ENCODE measurements around the gene ABHD10. TPM values are rescaled to one million over a fixed set of nuclear protein-coding genes. Genes with fewer than 3 reads are reported as not detected.

ABHD10 gene
- total and polyA plus RNA-seq, 10 of the 15 experiments (the other 5 are each of a cell fraction or from before 2014, with no cell fraction given), result 12.3 to 51.0 (median 28.9) TPM

DNA sequence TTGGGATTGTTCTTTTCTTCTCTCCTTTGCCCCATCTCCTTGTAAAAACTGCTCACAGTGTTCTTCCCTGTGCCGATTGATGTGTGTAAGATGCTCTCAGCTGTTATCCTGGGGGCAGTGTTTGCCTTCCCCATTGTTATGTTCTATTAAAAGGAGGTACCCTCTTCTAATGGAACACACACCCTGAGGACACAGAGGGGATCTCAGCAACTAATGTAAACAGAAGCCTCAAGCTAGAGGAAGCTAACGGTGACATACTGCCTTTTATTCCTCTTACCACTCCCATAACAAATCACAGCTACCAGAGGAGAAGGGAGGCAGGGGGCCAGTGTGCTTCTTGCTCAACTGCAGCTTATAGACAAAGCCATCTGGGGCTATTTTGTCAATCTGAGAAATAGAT, 22.1 kb downstream of the ABHD10 start:
- POLR2A ChIA-PET, result interaction anchor here (1.2 kb wide), 1 partner anchor 11 kb away, joined by 3 read pairs; no protein-coding TSS in a partner anchor
- H3K27ac ChIP-seq (ENCODE audit: control insufficient read depth, insufficient read depth), result no peak overlapping the region
- H4K20me1 ChIP-seq (ENCODE audit: control insufficient read depth, insufficient read depth), result no peaks in the 10 kb centered on the region
- peaks cover 6% of the 10 kb centered on the region; the same call in 1 of the 2 replicates for H3K4me1 ChIP-seq (ENCODE audit: control insufficient read depth, insufficient read depth, low read length)
- intact Hi-C loops (cut with micrococcal nuclease; ENCODE audit: unreplicated experiment), result no loop called here
- no peaks in the 10 kb centered on the region for H3K79me2 ChIP-seq (ENCODE audit: control insufficient read depth, insufficient read depth, low read length)
- CTCF ChIA-PET, result interaction anchor here (0.5 to 10.0 kb wide), 7 partner anchors 10 to 397 kb away, joined by 3 to 102 read pairs (median 3); no protein-coding TSS in a partner anchor
- in situ Hi-C loops (cut with MboI), result no loop called here
- RAD21 ChIA-PET (ENCODE audit: unreplicated experiment), result interaction anchor here (0.8 to 5.0 kb wide), 3 partner anchors 11 to 133 kb away, joined by 3 to 31 read pairs (median 19); no protein-coding TSS in a partner anchor
- FAIRE-seq (no peak), ATAC-seq (no peak), DNase-seq (ENCODE audit: low read depth, low spot score) (no peak)
- peaks cover 0 to 2% of the 10 kb centered on the region in 2 experiments; a peak in 3 of 4 replicates for H3K27me3 ChIP-seq (replicated peaks in 1 of 2; ENCODE audit: control insufficient read depth in 2 of 2, insufficient read depth in 2 of 2, low read length in 1 of 2)
- TF ChIP-seq POLR2A (IDR thresholded peaks at IDR 0.05; ENCODE audit: low read depth, low read length) (no peak), ESRRA (IDR thresholded peaks at IDR 0.05; ENCODE audit: low read length) (no peak), BRCA1 (IDR thresholded peaks at IDR 0.05; ENCODE audit: low read depth, low read length) (no peak), RAD21 (IDR thresholded peaks at IDR 0.05; ENCODE audit: insufficient read depth, low read depth, low read length) (no peak)
- WGBS (ENCODE audit: insufficient coverage, insufficient replicate concordance, low lambda C conversion rate, missing lambda C conversion rate), result 85% methylated on average over 2 of the region's 2 CpGs
- no peak overlapping the region for H3K9ac ChIP-seq (ENCODE audit: control insufficient read depth, insufficient read depth, low read length)
- H3K4me3 ChIP-seq, result no peak overlapping the region
- H3K36me3 ChIP-seq (ENCODE audit: control insufficient read depth in 2 of 2, insufficient read depth in 2 of 2, low read length in 1 of 2), result no peaks in the 10 kb centered on the region
- no peaks in the 10 kb centered on the region for H3K9me3 ChIP-seq (replicated peaks; ENCODE audit: control insufficient read depth, insufficient read depth, low read length)
- SMC1A ChIA-PET (ENCODE audit: uncharacterized antibody, unreplicated experiment), result interaction anchor here (1.1 to 21.1 kb wide), 4 partner anchors 10 to 285 kb away, joined by 5 to 417 read pairs (median 47); partner anchors contain the start of gene ABHD10
- no peak overlapping the region for H2AFZ ChIP-seq (ENCODE audit: control insufficient read depth, low read depth, low read length)
- no TSS peak for BruUV-seq (replicated peaks)
- H3K4me2 ChIP-seq (ENCODE audit: control insufficient read depth, insufficient read depth), result no peak overlapping the region

DNA sequence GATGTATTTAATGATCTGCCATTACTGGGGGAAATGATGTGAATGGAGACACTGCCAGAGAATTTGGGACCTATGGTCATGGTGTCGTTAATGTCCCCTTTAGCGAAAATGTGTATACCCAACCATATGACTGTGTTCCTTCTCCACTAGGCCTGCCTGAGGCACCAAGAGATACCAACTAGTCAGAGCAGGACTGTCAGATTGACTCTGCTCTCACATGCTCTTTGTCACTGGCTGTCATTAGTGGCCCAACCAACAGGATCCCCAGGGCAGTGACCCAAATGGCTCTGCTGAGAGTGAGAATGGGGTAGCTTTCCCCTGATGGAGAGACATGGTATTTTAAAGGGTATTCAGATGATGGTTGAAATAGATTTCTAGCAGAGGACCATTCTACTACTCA, 22.7 kb downstream of the ABHD10 start:
- DNase-seq (ENCODE audit: low read depth, low spot score), result no peak
- WGBS (ENCODE audit: insufficient coverage, insufficient replicate concordance, low lambda C conversion rate, missing lambda C conversion rate), result 34% methylated on average over 2 of the region's 2 CpGs
- intact Hi-C loops (cut with micrococcal nuclease; ENCODE audit: unreplicated experiment) (no loop called here), in situ Hi-C loops (cut with MboI) (no loop called here)
- Histone ChIP-seq H3K4me2 (ENCODE audit: control insufficient read depth, insufficient read depth) (no peak overlapping the region), H4K20me1 (ENCODE audit: control insufficient read depth, insufficient read depth) (no peaks in the 10 kb centered on the region), H3K36me3 (ENCODE audit: control insufficient read depth in 2 of 2, insufficient read depth in 2 of 2, low read length in 1 of 2) (no peaks in the 10 kb centered on the region), H3K27ac (ENCODE audit: control insufficient read depth, insufficient read depth) (no peak overlapping the region), H3K9me3 (replicated peaks; ENCODE audit: control insufficient read depth, insufficient read depth, low read length) (no peaks in the 10 kb centered on the region), H3K9ac (ENCODE audit: control insufficient read depth, insufficient read depth, low read length) (no peak overlapping the region), H3K4me3 (no peak overlapping the region), H3K79me2 (ENCODE audit: control insufficient read depth, insufficient read depth, low read length) (no peaks in the 10 kb centered on the region), H3K4me1 (ENCODE audit: control insufficient read depth, insufficient read depth, low read length) (peaks cover 6% of the 10 kb centered on the region; the same call in 1 of the 2 replicates), H3K27me3 (replicated peaks in 1 of 2; ENCODE audit: control insufficient read depth in 2 of 2, insufficient read depth in 2 of 2, low read length in 1 of 2) (peaks cover 0 to 2% of the 10 kb centered on the region in 2 experiments; a peak in 3 of 4 replicates), H2AFZ (ENCODE audit: control insufficient read depth, low read depth, low read length) (no peak overlapping the region)
- RAD21 ChIA-PET (ENCODE audit: unreplicated experiment), result interaction anchor here (0.8 to 3.7 kb wide), 2 partner anchors 12 to 133 kb away, joined by 3 to 19 read pairs; no protein-coding TSS in a partner anchor
- BruUV-seq (replicated peaks), result no TSS peak
- SMC1A ChIA-PET (ENCODE audit: uncharacterized antibody, unreplicated experiment), result interaction anchor here (1.1 to 21.1 kb wide), 4 partner anchors 10 to 286 kb away, joined by 5 to 417 read pairs (median 47); partner anchors contain the start of gene ABHD10
- no peak; the same call in 2 of the 3 replicates for ATAC-seq
- CTCF ChIA-PET, result interaction anchor here (0.5 to 10.0 kb wide), 9 partner anchors 8 to 398 kb away, joined by 3 to 102 read pairs (median 4); partner anchors contain the start of gene ABHD10
- no peak for FAIRE-seq
- POLR2A ChIA-PET, result interaction anchor here (1.2 kb wide), 1 partner anchor 12 kb away, joined by 3 read pairs; no protein-coding TSS in a partner anchor
- TF ChIP-seq NR2C1 (IDR thresholded peaks at IDR 0.05), result no peak
- TF ChIP-seq BHLHE40 (IDR thresholded peaks at IDR 0.05; ENCODE audit: borderline replicate concordance in 1 of 2, low read depth in 2 of 2, low read length in 1 of 2), result no peak
- no peak for TF ChIP-seq TARDBP (IDR thresholded peaks at IDR 0.05; ENCODE audit: borderline replicate concordance)
- TF ChIP-seq SIN3A (IDR thresholded peaks at IDR 0.05; ENCODE audit: low read depth, low read length), result no peak
- TF ChIP-seq NFYB (IDR thresholded peaks at IDR 0.05; ENCODE audit: insufficient read depth, low read depth, low read length), result no peak
- TF ChIP-seq DPF2 (IDR thresholded peaks at IDR 0.05), result no peak
- no peak for TF ChIP-seq HCFC1 (IDR thresholded peaks at IDR 0.05; ENCODE audit: low read length)
- no peak for TF ChIP-seq CHD4 (IDR thresholded peaks at IDR 0.05)
- TF ChIP-seq SREBF2 (IDR thresholded peaks at IDR 0.05; ENCODE audit: low read length), result no peak
- TF ChIP-seq JUND (IDR thresholded peaks at IDR 0.05; ENCODE audit: low read depth, low read length), result no peak
- no peak for TF ChIP-seq GABPA (IDR thresholded peaks at IDR 0.05; ENCODE audit: low read depth)
- TF ChIP-seq TBL1XR1 (IDR thresholded peaks at IDR 0.05; ENCODE audit: low read depth, low read length), result no peak
- no peak for TF ChIP-seq JUNB (IDR thresholded peaks at IDR 0.05)
- TF ChIP-seq, protein P1, sequence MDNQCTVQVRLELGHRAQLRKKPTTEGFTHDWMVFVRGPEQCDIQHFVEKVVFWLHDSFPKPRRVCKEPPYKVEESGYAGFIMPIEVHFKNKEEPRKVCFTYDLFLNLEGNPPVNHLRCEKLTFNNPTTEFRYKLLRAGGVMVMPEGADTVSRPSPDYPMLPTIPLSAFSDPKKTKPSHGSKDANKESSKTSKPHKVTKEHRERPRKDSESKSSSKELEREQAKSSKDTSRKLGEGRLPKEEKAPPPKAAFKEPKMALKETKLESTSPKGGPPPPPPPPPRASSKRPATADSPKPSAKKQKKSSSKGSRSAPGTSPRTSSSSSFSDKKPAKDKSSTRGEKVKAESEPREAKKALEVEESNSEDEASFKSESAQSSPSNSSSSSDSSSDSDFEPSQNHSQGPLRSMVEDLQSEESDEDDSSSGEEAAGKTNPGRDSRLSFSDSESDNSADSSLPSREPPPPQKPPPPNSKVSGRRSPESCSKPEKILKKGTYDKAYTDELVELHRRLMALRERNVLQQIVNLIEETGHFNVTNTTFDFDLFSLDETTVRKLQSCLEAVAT (IDR thresholded peaks at IDR 0.05), result no peak
- TF ChIP-seq MEF2A (IDR thresholded peaks at IDR 0.05; ENCODE audit: insufficient read depth, low read depth, low read length), result no peak

All from GM12878 (cell line).